Retinal pigment epithelial cell (primary cell): Measurements from ENCODE around the gene NCCRP1.
"Not testable (repeated sequence)": the region's sequence is repeated elsewhere in the genome, so short reads cannot be mapped to it uniquely, and the experiment has no call there.

Experiments used
- DNase-seq: peaks from one replicate; pipeline ENCODE4 v3.0.0-alpha.2; 2010; ENCODE audit warnings: low read depth
- H3K4me3 ChIP-seq: 2 replicates; pipeline ENCODE4 v1.5.1; 2011; ENCODE audit warnings: mild to moderate bottlenecking, low read length, control low read depth, moderate library complexity
- TF ChIP-seq, protein P1 (sequence below): conservative IDR thresholded peaks from 2 replicates; pipeline ENCODE4 v1.5.1; 2011; ENCODE audit warnings: low read depth, low read length, control low read depth, inconsistent platforms

The NCCRP1 gene

DNA sequence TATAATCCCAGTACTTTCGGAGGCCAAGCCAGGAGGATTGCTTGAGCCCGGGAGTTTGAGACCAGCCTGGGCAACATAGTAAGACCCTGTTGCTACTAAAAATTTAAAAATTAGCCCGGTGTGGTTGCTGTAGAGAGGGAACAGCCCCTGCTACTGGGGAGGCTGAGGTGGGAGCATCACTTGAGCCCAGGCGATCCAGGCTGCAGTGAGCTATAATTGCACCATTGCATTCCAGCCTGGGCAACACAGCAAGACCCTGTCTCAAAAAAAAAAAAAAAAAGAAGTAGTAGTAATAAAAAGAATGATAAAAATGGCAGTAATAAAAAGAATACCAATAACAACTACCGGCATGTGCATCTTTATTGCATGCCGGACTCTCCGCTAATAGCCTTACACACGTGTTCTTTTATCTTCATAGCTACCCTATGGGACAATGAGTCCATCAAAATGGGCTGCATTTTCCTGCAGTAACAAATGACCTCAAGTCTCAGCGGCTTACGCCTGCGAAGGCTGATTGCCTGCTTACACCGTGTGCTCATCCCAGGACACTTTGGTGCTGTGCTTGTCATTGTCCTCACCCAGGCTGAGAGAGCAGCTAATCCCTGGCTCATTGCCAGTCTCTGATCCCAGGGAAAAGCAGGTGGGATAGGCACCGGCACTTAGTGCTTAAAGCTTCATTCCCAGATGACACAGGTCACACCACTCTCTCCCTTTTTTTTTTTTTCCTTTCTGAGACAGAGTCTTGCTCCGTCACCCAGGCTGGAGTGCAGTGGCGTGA lies 21.7 kb downstream of the NCCRP1 start:
- TF ChIP-seq, protein P1, sequence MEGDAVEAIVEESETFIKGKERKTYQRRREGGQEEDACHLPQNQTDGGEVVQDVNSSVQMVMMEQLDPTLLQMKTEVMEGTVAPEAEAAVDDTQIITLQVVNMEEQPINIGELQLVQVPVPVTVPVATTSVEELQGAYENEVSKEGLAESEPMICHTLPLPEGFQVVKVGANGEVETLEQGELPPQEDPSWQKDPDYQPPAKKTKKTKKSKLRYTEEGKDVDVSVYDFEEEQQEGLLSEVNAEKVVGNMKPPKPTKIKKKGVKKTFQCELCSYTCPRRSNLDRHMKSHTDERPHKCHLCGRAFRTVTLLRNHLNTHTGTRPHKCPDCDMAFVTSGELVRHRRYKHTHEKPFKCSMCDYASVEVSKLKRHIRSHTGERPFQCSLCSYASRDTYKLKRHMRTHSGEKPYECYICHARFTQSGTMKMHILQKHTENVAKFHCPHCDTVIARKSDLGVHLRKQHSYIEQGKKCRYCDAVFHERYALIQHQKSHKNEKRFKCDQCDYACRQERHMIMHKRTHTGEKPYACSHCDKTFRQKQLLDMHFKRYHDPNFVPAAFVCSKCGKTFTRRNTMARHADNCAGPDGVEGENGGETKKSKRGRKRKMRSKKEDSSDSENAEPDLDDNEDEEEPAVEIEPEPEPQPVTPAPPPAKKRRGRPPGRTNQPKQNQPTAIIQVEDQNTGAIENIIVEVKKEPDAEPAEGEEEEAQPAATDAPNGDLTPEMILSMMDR = no peak
- no peak overlapping the region for H3K4me3 ChIP-seq
- DNase-seq = no peak

DNA sequence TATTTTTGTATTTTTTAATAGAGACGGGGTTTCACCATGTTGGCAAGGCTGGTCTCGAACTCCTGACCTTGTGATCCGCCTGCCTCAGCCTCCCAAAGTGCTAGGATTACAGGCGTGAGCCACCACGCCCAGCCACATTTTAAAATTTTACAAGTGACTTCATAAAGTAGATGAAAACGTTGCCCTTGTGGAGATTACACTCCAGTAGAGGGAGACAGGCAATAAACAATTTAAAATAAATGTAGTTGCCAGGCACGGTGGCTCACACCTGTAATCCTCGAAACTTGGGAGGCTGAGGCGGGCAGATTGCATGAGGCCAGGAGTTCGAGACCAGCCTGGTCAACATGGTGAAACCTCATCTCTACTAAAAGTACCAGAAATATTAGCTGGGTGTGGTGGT lies 22.3 kb downstream of the NCCRP1 start:
- H3K4me3 ChIP-seq, DNase-seq: not testable (repeated sequence)

DNA sequence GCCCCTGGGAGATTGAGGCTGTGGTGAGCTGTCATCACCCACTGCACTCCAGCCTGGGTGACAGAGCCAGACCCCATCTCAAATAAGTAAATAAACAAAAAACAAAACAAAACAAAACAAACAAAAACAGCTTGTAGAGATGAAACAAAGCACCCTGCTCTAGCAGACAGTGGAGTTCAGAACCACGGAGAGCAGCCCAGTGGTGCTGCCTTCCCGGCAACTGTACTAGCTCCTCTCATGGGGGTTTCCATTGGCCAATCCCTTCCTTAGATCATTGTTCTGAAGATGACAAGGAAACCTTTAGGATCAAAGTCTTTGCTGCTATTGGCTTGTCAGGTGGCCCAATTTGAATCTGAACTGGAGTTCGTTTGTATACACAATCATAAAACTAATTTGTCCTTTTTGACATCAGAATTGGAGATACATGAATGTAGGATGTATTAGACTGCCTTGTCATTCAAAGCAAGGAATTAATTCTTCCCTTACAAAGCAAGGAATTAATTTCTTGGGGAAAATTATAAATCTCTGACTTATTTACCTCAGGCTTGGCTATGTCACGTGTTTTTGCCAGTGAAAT lies 27.0 kb downstream of the NCCRP1 start:
- no peak for DNase-seq
- H3K4me3 ChIP-seq = no peak overlapping the region
- TF ChIP-seq, protein P1 = no peak

DNA sequence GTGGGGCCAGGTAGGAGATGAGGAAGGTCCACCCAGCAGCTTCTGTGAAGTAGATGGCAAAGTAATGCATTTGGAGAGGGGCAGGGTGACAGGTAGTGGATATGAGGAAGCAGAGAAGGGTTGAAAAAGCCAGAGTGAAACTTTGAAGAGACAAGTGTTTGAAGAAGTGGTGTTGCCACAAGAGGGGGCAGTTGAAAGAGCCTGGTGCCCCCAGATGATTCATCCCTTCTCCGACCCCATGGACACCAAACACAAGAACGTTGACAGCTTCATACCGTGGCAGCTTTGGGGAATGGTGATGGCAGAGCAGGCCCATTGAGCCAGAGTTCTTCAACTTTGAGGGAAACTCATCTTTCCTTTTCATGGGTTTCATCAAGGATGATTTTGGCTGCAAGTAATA lies 28.1 kb downstream of the NCCRP1 start:
- TF ChIP-seq, protein P1 = no peak

DNA sequence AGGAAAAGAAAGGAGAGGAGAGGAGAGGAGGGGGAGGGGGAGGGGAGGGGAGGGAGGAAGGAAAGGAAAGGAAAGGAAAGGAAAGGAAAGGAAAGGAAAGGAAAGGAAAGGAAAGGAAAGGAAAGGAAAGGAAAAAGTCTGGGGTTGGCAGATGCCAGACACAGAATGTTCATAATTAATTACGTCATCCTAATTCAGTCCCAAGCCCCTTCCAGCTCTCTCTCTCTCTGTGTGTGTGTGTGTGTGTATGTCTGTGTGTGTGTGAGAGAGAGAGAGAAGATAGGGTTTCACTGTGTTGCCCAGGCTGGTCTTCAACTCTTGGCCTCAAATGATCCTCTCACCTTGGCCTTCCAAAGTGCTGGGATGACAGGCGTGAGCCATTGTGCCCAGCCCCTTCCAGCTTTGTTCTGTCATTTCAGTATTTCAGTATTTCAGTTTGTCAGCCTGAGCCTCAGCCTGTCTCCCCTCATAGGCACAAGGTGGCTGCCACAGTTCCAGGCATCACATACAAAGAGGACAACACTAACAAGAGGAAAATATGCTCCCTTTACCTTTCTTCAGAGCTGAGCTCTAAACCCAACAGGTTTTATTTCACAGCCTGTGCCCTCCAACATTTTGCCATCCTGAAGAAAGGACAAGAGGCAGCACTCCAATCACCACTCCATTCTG lies 33.5 kb downstream of the NCCRP1 start:
- TF ChIP-seq, protein P1 = no peak
- DNase-seq = no peak
- H3K4me3 ChIP-seq = no peak overlapping the region

More for the DNA sequence above, 28.1 kb downstream of the NCCRP1 start:
- no peak for DNase-seq
- no peak overlapping the region for H3K4me3 ChIP-seq

DNA sequence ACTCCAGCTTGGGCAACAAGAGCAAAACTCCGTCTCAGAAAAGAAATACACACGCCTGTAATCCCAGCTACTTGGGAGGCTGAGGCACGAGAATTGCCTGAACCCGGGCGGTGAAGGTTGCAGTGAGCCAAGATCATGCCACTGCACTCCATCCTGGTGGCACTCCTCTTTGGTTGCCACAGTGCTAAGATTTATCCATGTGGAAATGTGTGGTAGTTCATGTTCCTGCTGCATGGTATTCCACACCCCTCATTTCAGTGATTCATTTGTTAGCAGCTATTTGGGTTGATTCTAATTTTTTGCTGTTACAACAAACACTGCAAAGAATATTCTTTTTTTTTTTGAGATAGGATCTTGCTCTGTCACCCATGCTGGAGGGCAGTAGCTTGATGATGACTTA lies 35.9 kb downstream of the NCCRP1 start:
- TF ChIP-seq, protein P1 = no peak
- DNase-seq = no peak
- no peak overlapping the region for H3K4me3 ChIP-seq

DNA sequence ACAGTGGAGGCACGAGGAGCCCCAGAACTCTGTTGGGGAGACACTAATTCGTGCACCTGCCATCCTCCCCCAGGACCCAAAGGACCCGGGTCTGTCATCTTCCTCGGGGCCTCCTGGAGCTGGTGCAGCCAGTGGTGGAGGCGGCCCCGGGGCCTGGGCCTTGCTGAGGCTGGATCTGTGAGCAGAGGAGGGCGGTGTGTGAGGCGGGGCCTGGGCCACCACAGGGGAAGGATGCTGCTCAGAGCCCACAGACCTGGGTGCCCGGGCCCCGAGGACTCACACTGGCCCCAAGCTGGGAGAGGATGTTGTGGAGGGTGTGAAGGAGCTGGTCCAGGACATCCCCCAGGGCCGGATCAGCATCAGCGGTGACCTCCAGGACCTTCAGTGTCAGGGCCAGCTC lies 39.8 kb downstream of the NCCRP1 start:
- no peak overlapping the region for H3K4me3 ChIP-seq
- DNase-seq = no peak
- TF ChIP-seq, protein P1 = no peak
